Activated naive CD4-positive, alpha-beta T cell (primary cell): ENCODE measurements around the gene PLEKHJ1.
"Not testable (repeated sequence)": the region's sequence is repeated elsewhere in the genome, so short reads cannot be mapped to it uniquely, and the experiment has no call there.

Experiments used
- DNase-seq, 4 experiments: peaks; one replicate each; lab custom pipeline; 2025; lab: John Stamatoyannopoulos, UW

Gene PLEKHJ1

GRCh38 chr19:2219726-2220125, 16.4 kb downstream of the PLEKHJ1 start:
- no peak for DNase-seq

GRCh38 chr19:2217591-2217990, 18.5 kb downstream of the PLEKHJ1 start:
- DNase-seq, result no peak

DNA sequence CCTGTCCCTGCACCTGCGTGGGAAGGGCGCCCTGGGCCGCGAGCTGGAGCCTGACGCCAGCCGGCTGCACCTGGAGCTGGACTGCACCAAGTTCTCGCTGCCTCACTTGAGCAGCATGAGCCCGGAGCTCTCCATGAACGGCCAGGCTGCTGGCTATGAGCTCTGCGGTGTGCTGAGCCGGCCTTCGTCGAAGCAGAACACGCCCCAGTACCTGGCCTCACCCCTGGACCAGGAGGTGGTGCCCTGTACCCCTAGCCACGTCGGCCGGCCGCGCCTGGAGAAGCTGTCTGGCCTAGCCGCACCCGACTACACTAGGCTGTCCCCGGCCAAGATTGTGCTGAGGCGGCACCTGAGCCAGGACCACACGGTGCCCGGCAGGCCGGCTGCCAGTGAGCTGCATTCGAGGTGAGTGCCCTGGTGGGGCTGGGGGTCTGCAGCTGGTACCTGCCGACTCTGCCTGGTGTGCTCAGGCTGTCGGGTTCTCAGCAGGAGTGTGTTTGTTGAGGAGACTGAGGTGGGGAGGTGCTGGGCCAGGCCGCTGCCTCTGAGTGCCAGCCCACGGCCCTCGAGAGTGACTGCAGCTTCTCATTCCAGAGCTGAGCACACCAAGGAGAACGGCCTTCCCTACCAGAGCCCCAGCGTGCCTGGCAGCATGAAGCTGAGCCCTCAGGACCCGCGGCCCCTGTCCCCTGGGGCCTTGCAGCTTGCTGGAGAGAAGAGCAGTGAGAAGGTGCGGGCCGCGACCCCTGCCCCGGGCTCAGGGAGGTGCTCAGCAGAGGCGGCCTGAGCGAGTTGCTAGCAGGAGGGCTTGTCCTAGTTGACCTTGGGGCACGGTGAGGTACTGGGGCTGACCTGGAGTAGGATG, 19.5 kb downstream of the PLEKHJ1 start:
- no peak for DNase-seq

GRCh38 chr19:2215281-2215751, 20.8 kb downstream of the PLEKHJ1 start:
- DNase-seq, result peak in 1 of 4 experiments; percentile 47

GRCh38 chr19:2214251-2214650, 21.9 kb downstream of the PLEKHJ1 start:
- no peak for DNase-seq

DNA sequence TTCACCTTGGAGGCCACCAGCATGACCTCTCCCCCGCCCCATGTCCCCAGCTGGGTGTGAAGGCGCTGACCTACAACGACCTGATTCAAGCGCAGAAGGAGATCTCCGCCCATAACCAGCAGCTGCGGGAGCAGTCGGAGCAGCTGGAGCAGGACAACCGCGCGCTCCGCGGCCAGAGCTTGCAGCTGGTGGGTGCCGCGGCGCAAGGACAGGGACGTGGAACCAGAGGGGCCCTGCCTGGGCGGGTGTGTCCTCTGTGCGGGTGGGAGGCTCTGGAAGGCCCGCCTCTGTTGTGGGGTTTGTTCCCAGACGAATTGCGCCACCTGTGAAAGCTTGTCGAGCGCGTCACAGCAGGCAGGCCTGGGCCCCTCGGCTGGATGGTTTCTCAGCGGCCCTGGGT, 22.3 kb downstream of the PLEKHJ1 start:
- no peak for DNase-seq

GRCh38 chr19:2212861-2213711, 23.0 kb downstream of the PLEKHJ1 start:
- DNase-seq, result no peak

GRCh38 chr19:2210987-2211740, 25.0 kb downstream of the PLEKHJ1 start:
- DNase-seq, result no peak

GRCh38 chr19:2210206-2210605, 25.9 kb downstream of the PLEKHJ1 start:
- DNase-seq, result no peak

- DNase-seq, result no peak
These were observed 26.7 kb downstream of the PLEKHJ1 start for GRCh38 chr19:2209408-2209807.

- no peak for DNase-seq
These were observed 27.2 kb downstream of the PLEKHJ1 start for GRCh38 chr19:2208975-2209374.

DNA sequence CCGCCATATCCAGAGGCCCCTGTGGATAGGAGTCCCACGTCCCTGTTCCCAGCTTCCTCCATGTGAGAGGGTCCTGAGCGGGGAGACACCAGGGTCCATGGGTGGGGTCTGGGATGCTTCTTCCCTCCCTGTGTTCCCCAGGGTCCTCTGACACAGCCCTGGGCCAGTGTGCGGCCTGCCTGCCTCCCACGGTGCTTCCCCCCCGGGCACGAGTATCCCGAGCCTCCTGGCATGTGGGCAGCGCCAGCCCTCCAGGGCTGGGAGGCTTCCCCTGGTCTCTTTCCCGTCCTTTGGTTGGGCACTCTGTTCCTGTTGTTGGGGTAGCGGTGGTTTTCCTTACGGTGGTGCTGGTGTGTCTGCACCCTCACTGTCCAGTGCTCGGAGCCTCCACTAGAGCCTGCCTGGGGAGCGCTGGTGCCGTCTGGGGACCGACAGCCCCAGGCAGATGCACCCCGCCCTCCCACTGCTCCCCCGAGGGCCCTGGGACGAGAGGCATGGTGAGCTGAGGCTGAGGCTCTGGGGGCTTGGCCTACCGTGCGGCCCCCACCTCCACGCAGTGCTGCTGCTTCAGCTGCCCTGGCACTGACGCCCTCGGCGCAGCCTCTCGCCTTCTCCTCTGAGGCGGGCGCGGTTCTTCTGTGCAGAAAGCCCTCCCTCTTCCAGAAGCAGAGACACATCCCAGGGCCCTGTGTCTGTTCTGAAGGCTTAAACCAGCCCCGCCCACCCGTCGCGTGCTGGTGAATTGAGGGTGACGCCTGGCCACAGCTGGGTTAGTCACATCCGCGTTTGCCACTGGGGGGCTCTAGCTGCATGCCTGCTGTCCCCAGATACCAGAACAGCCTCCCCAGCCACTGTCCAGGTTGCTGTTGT, 27.9 kb downstream of the PLEKHJ1 start:
- DNase-seq, result no peak

DNA sequence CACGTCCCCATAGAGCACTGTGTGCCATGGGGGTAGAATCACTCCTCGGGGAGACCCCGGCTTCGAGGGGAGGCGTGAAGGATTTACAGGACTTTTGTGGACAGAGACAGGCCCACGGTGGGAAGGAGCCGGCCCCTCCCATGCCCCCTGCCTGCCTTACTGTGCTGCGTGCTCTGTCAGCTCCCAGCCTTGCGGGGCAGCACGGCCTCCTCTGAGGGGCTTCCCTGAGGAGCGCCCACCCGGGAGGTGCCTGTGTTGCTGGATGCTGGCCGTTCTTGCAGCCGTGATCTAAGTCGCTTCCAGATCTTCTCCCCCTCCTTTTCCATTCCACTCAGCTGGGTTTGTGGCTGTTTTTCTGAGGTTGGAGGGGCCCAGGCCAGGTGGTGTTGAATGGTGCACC, 29.1 kb downstream of the PLEKHJ1 start:
- DNase-seq, result no peak

GRCh38 chr19:2202366-2202765, 33.8 kb downstream of the PLEKHJ1 start:
- DNase-seq, result no peak

DNA sequence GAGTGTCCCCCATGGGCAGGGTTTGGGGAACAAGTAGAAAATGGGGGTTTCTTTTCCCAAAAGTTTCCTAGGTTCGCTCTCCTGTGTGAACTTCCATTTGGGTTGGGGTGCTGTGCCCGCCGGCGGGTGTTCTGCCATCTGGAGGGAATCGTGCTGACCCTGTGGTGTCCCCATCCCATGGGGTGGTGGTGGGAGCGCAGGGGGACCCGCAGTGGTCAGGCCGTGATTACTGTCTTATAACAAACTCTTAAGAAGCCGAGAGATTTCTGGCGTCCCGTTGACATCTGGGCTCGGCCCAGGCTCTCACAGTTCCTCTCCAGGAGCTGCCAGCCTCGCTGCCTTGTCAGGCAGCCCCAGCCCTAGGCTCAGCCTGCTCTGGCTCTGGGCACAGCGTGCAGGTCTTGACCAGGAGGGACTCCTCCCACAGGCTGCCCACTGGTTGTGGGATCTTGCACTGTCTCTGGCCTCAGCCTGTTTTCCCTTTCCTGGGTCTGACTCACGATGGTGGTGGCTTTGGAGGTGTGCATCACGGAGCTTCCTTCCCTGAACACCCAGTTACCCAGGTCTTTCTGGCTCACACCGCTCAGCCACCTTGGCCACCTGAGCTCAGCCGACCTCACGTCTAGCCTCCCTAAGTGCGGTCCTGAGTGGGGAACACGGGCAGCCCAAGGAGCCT, 34.5 kb downstream of the PLEKHJ1 start:
- no peak for DNase-seq

DNA sequence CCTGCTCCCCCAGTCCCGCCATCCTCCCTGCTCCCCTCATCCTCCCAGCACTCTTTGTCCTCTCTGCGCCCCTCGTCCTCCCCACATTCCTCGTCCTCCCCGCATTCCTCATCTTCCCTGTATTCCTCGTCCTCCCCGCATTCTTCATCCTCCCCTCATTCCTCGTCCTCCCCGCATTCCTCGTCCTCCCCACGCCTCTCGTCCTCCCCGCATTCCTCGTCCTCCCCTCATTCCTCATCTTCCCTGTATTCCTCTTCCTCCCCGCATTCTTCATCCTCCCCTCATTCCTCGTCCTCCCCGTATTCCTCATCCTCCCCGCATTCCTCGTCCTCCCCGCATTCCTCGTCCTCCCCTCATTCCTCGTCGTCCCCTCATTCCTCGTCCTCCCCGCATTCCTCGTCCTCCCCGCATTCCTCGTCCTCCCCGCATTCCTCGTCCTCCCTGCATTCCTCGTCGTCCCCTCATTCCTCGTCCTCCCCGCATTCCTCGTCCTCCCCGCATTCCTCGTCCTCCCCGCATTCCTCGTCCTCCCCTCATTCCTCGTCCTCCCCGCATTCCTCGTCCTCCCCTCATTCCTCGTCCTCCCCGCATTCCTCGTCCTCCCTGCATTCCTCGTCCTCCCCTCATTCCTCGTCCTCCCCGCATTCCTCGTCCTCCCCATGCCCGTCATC, 35.4 kb downstream of the PLEKHJ1 start:
- not testable (repeated sequence) for DNase-seq

GRCh38 chr19:2199861-2200623, 36.1 kb downstream of the PLEKHJ1 start:
- DNase-seq, result no peak

DNA sequence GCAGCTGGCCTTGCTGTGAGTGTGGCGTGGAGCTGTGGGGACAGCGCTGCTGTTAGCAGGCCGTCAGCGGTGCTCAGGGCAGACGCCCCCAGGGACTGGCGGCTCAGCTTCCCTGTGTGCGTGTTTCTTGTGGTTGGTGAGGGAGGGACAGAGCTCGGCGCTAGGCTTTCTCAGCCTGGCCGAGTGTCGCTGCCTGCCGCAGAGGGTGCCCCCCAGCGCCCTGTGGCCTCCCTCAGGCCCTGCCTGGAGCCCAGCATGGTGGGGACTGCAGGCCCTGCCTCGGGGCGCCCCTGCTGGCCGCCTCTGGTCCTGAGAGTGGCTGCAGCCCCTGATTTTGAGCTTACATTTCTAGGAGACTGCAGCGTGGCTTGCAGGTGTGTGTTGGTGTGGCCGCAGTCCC, 36.9 kb downstream of the PLEKHJ1 start:
- DNase-seq, result no peak

DNA sequence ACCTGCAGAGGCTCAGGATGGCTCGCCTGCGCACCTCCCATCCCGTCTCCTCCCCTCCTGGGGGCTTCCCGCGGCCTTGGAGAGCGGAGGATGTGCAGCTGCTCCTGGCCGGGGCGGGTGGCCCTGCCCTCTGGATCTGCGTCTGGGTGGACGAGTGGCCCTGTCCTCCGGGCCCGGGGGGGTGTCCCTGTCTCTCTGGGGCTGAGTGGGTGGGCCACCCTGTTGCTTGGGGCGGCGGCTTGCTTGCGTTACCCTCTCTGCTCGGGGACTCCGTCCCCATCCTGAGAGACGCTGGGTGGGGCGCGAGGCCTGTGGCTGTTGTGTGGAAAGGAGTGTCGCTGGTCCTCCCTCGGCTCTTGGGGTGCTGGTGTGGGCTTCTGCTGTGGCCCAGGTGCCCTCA, 37.8 kb downstream of the PLEKHJ1 start:
- DNase-seq, result no peak
